HG03558 (cell line): Measurements from ENCODE around the gene CDC37.

ENCODE experiments used
- ATAC-seq: cut with Tn5 transposase; IDR thresholded peaks from one replicate; pipeline ENCODE4 v1.9.1; 2021; ENCODE audit warnings: moderate number of reproducible peaks; ENCODE audit not compliant: unreplicated experiment; ENCODE audit errors: extremely low read depth

Gene CDC37

DNA sequence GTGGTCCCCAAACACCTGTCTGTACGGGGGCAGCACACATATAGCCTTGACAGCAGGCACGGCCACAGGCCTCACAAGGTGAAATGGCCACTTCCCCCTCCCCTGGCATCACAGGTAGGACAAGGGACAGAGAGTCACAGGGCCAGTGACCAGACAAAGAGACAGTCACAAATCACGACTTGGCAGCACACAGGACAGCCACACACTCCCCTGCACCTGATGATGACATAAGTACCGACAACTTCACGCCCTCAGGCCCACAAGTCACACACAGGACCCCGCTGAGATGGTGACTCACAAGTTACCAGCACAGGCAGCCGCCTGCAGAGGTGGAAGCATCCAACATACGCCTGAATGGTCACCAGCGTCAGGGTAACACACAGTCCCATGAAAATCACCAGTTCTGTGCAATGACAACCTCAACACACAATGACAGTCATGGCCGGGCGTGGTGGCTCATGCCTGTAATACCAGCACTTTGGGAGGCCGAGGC lies 39.5 kb downstream of the CDC37 start:
- ATAC-seq: no peak

GRCh38 chr19:10362259-10362658 lies 41.1 kb downstream of the CDC37 start:
- no peak for ATAC-seq

- ATAC-seq: no peak
Observed at GRCh38 chr19:10361569-10362011, 41.8 kb downstream of the CDC37 start.

DNA sequence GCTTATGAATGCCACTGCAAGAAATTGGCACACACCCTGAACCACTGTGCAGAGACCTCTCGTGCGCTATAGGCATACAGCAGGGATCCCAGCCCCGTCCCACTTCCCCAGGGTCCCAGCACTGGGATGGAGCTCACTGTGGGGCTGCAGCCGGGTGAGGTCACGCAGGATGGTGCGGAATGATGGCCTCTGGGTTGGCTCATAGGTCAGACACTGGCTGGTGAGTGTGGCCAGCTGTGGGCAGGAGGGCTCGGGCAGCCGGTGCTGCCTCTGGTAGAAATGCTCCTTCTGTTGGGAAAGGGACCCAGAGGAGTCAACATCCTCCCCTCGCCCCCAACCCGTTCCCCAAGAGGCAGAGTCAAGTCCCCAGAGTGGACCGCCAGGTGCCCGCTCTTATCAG lies 46.9 kb downstream of the CDC37 start:
- ATAC-seq: no peak

DNA sequence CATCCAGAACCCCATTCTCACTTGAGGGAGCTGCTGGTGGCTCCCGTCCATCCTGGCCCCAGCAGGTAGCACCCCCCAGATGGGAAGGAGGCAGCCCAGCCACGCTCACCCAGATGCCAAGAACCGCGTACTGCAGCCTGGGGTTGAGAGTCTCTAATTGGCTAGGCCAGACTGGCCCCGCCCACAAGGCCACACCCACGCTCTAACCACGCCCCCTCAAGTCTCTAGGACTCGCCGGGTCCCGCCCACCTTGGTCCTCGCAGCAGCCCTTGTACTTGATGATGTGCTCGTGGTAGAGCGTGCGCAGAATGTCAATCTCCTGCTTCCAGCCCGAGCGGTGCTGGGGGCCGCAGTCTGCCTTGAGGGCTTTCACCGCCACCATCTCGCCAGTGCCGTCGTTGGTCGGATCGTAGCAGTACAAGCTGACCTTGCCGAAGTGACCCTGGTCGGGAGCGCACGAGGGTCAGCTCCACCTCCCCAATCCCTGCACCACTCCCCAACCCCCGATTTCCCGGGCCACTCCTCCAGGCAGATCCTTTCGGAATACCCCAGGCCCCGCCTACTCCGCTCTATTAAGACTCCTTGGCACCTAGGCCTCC lies 49.5 kb downstream of the CDC37 start:
- ATAC-seq: no peak

- ATAC-seq: no peak
Observed at GRCh38 chr19:10352764-10353671, 50.3 kb downstream of the CDC37 start.

DNA sequence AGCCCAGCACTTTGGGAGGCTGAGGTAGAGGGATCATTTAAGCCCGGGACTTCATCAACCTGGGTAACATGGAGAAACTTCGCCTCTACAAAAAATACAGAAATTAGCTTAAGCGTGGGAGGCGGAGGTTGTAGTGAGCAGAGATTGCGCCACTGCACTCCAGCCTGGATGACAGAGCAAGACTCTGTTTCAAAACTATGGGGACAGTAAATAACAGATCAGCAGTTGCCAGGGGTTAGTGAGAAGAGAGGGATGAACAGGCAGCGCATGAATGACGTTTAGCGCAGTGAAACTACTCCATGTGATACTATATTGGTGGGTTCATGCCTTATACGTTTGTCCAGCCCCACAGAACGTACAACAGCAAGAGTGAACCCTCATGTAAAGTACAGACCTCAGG lies 56.8 kb downstream of the CDC37 start:
- ATAC-seq: no peak

DNA sequence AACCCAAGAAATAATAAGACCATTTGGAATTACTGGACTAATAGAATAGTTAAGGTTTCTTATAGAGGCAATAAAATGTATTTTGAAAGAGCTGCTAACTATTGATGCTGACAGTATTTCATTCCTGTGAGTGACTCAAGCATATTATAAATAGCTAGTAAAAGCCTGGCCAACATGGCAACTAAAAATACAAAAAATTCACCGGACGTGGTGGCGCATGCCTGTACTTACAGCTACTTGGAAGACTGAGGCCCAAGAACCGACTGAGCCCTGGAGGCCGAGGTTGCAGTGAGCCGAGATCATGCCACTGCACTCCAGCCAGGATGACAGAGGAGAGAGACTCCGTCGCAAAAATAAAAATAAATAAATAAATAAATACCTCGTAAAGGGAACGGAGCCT lies 58.6 kb downstream of the CDC37 start:
- no peak for ATAC-seq

DNA sequence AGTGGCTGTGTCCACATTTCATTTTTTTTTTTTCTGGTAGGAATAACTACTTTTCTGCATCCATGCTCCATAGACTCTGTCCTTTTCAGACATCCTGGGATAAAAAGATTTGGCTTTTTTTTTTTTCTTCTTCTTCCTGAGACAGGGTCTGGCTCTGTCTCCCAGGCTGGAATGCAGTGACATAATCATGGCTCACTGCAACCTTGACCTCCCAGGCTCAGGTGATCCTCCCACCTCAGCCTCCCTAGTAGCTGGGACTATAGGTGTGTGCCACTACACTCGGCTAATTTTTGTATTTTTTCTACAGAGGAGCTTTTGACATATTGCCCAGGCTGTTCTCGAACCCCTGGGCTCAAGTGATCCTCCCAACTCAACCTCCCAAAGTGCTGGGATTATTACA lies 59.8 kb downstream of the CDC37 start:
- no peak for ATAC-seq
